ENCODE results near the gene PIN1. TPM values are rescaled to one million over a fixed set of nuclear protein-coding genes. Genes with fewer than 3 reads are reported as not detected.

PIN1 gene
- total RNA-seq, 2 donors from 2014 or later: 167 to 202 TPM

- Histone ChIP-seq H3K4me1 (replicated peaks) (no peaks in the 10 kb centered on the region), H3K27ac (no peak overlapping the region), H3K4me3 (no peak overlapping the region), H3K27me3 (replicated peaks; ENCODE audit: insufficient read depth) (no peaks in the 10 kb centered on the region), H3K36me3 (peaks cover 0 to 5% of the 10 kb centered on the region in 2 donors), H3K9me3 (no peaks in the 10 kb centered on the region)
- DNase-seq (ENCODE audit: low spot score): no peak
- intact Hi-C loops (cut with DNase I): no loop called here
- 77% methylated on average over 23 of the region's 23 CpGs for WGBS
- no peak for TF ChIP-seq POLR2A (IDR thresholded peaks at IDR 0.05)
- TF ChIP-seq POLR2AphosphoS5 (IDR thresholded peaks at IDR 0.05): no peak
Measured at GRCh38 chr19:9848762-9849161, 13.6 kb downstream of the PIN1 start.

- 72% methylated on average over 7 of the region's 7 CpGs for WGBS
- Histone ChIP-seq H3K36me3 (no peaks in the 10 kb centered on the region), H3K27me3 (replicated peaks; ENCODE audit: insufficient read depth) (no peaks in the 10 kb centered on the region), H3K4me3 (no peak overlapping the region), H3K9me3 (no peaks in the 10 kb centered on the region), H3K27ac (no peak overlapping the region), H3K4me1 (replicated peaks) (no peaks in the 10 kb centered on the region)
- intact Hi-C loops (cut with DNase I): no loop called here
- DNase-seq (ENCODE audit: low spot score): no peak
- TF ChIP-seq POLR2AphosphoS5 (IDR thresholded peaks at IDR 0.05): no peak
- TF ChIP-seq POLR2A (IDR thresholded peaks at IDR 0.05): no peak
- TF ChIP-seq CTCF (IDR thresholded peaks at IDR 0.05): no peak
Measured at GRCh38 chr19:9849791-9850190, 14.7 kb downstream of the PIN1 start.

- H3K9me3 ChIP-seq: no peaks in the 10 kb centered on the region
- no peak for TF ChIP-seq POLR2AphosphoS5 (IDR thresholded peaks at IDR 0.05)
- no peak for TF ChIP-seq POLR2A (IDR thresholded peaks at IDR 0.05)
- TF ChIP-seq CTCF (IDR thresholded peaks at IDR 0.05): no peak
- no peaks in the 10 kb centered on the region for H3K27me3 ChIP-seq (replicated peaks; ENCODE audit: insufficient read depth)
- H3K4me1 ChIP-seq (replicated peaks): no peaks in the 10 kb centered on the region
- no peak overlapping the region for H3K27ac ChIP-seq
- intact Hi-C loops (cut with DNase I): no loop called here
- no peak overlapping the region for H3K4me3 ChIP-seq
- no peaks in the 10 kb centered on the region for H3K36me3 ChIP-seq
- 47% methylated on average over 19 of the region's 19 CpGs for WGBS
- DNase-seq (ENCODE audit: low spot score): no peak
Measured at GRCh38 chr19:9850235-9850959, 15.3 kb downstream of the PIN1 start.

- no peaks in the 10 kb centered on the region for H3K4me1 ChIP-seq (replicated peaks)
- H3K9me3 ChIP-seq: no peaks in the 10 kb centered on the region
- no peaks in the 10 kb centered on the region for H3K27me3 ChIP-seq (replicated peaks; ENCODE audit: insufficient read depth)
- no peak overlapping the region for H3K27ac ChIP-seq
- DNase-seq (ENCODE audit: low spot score): no peak
- intact Hi-C loops (cut with DNase I): no loop called here
- H3K4me3 ChIP-seq: no peak overlapping the region
- TF ChIP-seq POLR2AphosphoS5 (IDR thresholded peaks at IDR 0.05) (no peak), CTCF (IDR thresholded peaks at IDR 0.05) (no peak), POLR2A (IDR thresholded peaks at IDR 0.05) (no peak)
- 96% methylated on average over 38 of the region's 38 CpGs for WGBS
- H3K36me3 ChIP-seq: no peaks in the 10 kb centered on the region
Measured at GRCh38 chr19:9854282-9854846, 19.2 kb downstream of the PIN1 start.

- no peak for DNase-seq (ENCODE audit: low spot score)
- no peaks in the 10 kb centered on the region for H3K27me3 ChIP-seq (replicated peaks; ENCODE audit: insufficient read depth)
- H3K4me1 ChIP-seq (replicated peaks): no peaks in the 10 kb centered on the region
- no peaks in the 10 kb centered on the region for H3K9me3 ChIP-seq
- H3K4me3 ChIP-seq: no peak overlapping the region
- TF ChIP-seq POLR2A (IDR thresholded peaks at IDR 0.05) (no peak), POLR2AphosphoS5 (IDR thresholded peaks at IDR 0.05) (no peak), CTCF (IDR thresholded peaks at IDR 0.05) (no peak)
- 93% methylated on average over 9 of the region's 9 CpGs for WGBS
- H3K27ac ChIP-seq: no peak overlapping the region
- intact Hi-C loops (cut with DNase I): no loop called here
- H3K36me3 ChIP-seq: no peaks in the 10 kb centered on the region
Measured at GRCh38 chr19:9856609-9857008, 21.5 kb downstream of the PIN1 start.

Measured in prostate gland (tissue), 2 donors.